GM21737 (cell line): ENCODE results near the gene DHX38.

Source experiments
- ATAC-seq: cut with Tn5 transposase; IDR thresholded peaks from one replicate; pipeline ENCODE4 v1.9.1; 2021; ENCODE audit warnings: mild to moderate bottlenecking, moderate library complexity; ENCODE audit not compliant: unreplicated experiment

Gene DHX38

GRCh38 chr16:72120026-72120425 lies 26.4 kb downstream of the DHX38 start:
- ATAC-seq, result no peak

- ATAC-seq, result no peak
These were observed 28.7 kb downstream of the DHX38 start for GRCh38 chr16:72122308-72122707.

GRCh38 chr16:72122916-72123315 lies 29.3 kb downstream of the DHX38 start:
- no peak for ATAC-seq

DNA sequence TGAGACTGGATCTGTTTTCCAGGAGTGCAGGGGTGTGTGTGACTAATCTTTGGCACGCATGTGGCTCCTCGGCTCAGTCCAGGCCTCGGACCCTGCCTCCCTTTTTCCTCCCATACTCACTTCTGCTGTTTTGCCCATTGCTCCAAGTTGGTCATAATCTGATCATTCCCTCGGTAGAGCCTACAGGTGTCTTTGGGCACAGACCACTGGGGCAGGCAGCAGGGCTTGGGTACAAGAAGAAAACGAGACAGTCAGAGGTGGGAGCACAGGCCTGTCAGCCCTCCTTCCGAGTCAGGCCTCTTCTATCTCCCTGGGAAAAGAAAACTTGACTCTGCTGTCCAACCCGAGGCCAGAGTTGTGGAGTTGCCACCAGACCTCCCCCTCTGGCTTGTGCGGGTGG lies 29.8 kb downstream of the DHX38 start:
- no peak for ATAC-seq

GRCh38 chr16:72124148-72124547 lies 30.5 kb downstream of the DHX38 start:
- ATAC-seq, result no peak

- ATAC-seq, result no peak
These were observed 31.4 kb downstream of the DHX38 start for GRCh38 chr16:72124761-72125634.

DNA sequence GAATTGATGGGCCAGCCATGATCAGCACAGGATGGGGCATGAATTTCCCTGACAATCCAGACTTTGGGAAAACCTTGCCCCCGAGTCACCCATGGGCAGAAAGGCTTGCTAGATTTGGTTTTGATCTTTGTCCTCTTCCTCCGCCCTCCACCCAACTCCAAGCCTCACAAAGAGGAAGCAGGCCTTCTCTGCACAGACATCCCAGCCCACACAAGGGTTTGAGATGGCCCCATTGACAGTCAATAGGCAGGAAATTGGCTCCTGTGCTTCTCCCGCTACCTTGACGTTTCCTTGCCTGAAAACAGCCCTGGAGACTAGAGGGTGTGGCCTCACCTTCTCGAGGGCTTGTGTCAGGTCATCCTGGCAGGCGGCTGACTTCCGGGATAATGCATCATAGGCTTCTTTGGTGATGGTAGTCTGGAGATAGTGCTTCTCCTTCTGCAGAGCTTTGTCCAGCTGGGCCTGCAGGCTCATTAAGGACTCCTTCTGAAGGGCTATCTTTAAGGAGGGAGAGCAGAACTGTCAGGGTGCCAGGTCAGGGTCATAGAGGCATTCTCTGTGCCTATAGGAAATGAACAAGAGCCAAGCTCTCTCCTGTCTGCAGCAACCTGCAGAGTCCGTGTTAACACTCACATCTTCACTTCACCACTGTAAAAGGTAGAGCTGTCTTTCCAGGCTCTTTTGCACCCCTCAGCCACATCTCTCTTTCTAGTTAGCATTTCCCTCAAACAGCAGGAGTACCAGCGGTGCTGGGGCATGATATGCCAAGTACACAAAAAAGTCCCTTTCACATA lies 32.2 kb downstream of the DHX38 start:
- no peak for ATAC-seq

DNA sequence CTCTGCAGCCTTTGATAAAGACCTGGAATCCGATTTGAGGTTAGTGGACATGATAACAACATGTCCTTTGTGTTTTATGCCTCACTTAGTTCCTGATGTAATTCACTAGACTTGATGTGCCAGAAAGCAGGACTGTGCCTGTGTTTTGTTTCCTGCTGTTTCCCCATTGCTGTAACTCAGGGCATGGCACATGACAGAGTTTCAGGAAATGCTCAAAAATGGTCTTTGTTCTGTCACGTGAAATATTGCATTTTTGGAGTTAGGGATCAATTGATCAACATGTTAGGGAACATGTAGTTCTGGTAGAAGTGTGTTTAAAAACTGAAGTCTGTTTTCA lies 32.8 kb downstream of the DHX38 start:
- ATAC-seq, result no peak

- ATAC-seq, result no peak
These were observed 35.1 kb downstream of the DHX38 start for GRCh38 chr16:72128701-72129100.

DNA sequence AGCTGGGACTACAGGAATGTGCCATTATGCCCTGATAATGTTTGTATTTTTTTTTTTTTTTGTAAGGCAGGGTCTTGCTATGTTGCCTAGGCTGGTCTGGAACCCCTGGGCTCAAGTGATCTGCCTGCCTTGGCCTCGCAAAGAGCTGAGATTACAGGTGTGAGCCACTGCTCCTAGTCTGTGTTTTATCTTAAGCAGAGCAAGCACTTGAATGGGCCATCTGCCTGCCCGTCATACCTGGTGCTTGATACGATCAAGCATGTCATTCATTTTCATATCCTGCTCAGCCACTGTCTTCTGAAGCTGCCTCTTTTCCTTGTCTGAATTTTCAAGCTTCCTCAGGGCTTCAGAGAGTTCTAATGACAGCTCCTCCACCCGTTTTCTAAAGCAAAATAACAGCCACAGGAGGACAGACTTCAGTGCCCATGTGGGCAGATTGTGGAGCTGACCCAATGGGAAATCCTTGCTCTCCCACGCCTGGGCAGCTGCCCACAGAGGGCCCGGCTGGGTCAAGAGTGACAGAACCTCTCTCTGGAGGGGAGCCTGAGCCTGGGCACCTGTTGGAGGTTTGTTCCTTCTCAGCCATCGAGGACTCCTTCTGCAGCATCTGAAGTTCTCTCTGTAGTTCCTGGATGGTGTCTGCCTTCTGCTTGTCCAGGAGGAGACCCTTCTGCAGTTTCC lies 36.5 kb downstream of the DHX38 start:
- no peak for ATAC-seq

DNA sequence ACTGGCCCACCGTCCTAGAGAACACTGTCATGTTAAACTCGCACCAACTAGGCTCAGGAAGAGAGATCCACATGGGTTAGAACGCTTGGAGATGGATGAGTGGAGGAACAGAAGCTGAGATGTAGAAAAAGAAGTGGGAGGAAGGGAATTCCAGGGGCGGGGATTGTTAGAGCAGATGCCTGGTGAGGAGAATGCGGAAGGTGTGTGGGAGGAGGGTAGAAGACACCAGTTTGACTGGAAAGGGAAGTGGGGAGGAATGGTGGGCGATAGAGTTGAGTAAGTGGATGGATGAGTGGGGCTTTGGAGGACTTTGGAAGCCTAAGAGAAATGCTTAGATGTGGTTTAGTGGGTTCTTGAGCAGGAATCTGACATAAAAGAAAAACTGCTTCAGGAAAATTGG lies 37.4 kb downstream of the DHX38 start:
- no peak for ATAC-seq

GRCh38 chr16:72132726-72133125 lies 39.1 kb downstream of the DHX38 start:
- ATAC-seq, result no peak

DNA sequence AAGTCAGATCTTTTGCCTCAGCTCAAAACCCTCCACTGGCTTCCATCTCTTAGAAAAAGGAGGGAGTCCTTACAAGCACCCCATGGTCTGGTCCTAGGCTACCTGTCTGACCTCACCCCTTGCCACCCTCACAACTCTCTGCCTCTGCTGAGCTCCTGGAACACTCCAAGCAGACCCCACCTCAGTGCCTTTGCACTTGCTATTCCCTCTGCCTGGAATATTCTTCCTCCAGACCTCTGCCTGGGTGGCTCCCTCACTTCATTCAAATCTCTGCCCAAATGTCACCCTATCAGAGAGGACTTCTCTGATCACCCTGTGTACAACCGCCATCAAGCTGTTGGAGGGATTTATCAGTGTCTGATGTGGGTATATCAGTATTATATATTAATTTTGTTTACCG lies 40.9 kb downstream of the DHX38 start:
- ATAC-seq, result no peak

GRCh38 chr16:72137380-72138063 lies 43.9 kb downstream of the DHX38 start:
- ATAC-seq, result no peak

DNA sequence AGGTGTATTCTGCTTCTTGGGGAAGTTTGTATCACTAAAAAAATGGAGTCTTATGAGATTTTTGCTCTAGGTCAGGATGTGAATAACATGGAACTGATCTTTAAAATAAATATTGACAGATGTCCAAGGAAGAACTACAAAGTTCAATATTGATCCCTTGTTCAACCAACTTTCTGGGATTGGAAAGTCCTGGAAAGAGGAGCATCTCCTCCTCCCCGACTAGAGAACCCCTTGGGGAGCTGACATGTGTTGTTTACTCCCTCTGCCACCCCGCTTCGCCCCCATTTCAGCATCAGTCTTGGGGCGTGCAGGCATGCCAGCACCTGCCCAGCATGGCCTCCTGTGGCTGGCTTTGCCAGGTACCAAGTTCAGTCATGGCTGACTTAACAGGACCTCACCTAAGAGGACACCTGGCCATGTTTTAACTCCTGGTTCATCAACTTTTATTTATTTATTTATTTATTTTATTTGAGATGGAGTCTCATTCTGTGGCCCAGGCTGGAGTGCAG lies 44.5 kb downstream of the DHX38 start:
- no peak for ATAC-seq

DNA sequence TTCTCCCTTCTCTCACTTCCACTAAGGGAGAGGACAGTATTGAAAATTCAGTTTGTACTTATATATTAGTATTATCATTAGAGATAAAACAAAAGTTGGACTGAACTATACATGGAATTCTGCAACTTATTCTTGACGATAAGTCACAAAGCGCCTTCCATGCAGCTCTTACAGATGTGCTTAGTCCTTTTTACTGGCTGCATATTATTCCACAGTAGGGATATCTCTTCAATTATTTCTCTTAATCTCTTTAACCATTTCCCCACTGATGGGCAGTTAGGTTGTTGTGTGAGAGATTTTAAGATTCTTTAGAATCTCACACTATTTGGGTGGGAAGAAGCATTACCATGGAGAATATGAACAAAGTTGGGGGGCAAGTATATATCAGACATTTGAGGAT lies 46.3 kb downstream of the DHX38 start:
- ATAC-seq, result no peak

GRCh38 chr16:72142476-72142875 lies 48.8 kb downstream of the DHX38 start:
- ATAC-seq, result no peak

GRCh38 chr16:72149676-72150464 lies 56.2 kb downstream of the DHX38 start:
- no peak for ATAC-seq

- no peak for ATAC-seq
These were observed 65.7 kb downstream of the DHX38 start for GRCh38 chr16:72159386-72159785.

GRCh38 chr16:72159801-72160200 lies 66.2 kb downstream of the DHX38 start:
- no peak for ATAC-seq
